GM19099 (cell line): Measurements from ENCODE around the gene ECM2.

Experiments used
- POLR2A ChIP-seq: IDR thresholded peaks from 3 replicates; pipeline ENCODE4 v1.6.1; 2011; ENCODE audit warnings: low read depth; ENCODE audit not compliant: insufficient read length; ENCODE audit errors: extremely low read depth

Gene ECM2

GRCh38 chr9:92457576-92457975 lies 78.2 kb downstream of the ECM2 start:
- no peak for TF ChIP-seq POLR2A

- TF ChIP-seq POLR2A: no peak
Measured at GRCh38 chr9:92455217-92455616, 80.6 kb downstream of the ECM2 start.

GRCh38 chr9:92446536-92446935 lies 89.3 kb downstream of the ECM2 start:
- no peak for TF ChIP-seq POLR2A
